ENCODE data around the gene KCND1.
"Not testable (repeated sequence)": the region's sequence is repeated elsewhere in the genome, so short reads cannot be mapped to it uniquely, and the experiment has no call there.

Gene KCND1

DNA sequence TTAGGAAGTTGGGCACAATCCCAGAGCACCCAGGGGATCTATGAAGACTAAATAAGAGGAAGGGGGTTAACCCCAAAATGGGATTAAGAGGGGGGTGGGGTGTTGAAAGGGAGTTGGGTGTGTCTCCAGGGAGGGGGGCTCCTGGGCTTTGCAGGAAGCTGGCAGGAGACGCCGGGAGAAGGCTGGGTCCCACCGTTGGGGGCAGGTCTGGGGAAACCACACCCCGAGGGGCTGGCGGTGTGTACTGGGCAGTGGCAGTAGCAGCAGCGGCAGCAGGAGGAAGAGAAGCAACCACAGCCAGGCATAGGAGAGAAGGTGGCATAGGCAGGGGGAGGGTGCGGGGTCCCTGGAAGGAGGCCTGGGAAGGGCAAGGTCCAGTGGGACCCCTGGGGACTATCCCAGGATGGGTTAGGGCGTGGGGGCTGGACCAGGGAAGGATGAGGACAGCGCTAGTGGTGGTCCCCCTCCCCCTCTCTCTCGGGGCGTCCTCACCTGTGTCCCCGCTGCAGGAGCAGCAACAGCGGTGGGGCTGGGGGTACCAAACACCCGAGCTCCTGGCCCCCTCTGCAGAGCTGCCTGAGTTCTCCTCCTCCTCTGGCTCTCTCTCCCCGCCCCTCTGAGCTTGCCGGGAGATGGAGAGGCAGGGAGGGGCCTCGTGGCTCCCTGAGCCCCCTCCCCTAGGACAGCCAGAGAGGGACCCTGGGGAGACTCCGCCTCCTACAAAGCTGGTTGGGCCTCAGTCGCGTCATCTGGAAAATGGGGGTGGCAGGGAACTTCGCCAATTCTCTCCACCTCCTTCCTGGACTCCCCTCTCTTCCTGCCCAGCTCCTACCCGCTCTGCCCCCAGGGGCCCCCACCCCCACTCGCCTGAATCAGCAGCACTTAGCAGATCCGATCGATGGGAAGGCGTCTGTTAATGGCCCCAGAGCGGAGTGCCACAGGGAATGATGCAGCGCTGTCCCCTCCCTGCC is at the start of gene KCND1:
Gene KCND1, minus strand, starts transcription at position 596 of the 971 bp plus-strand sequence. CDS start 1,573 bp downstream, outside the sequence.
- no peak for DNase-seq

DNA sequence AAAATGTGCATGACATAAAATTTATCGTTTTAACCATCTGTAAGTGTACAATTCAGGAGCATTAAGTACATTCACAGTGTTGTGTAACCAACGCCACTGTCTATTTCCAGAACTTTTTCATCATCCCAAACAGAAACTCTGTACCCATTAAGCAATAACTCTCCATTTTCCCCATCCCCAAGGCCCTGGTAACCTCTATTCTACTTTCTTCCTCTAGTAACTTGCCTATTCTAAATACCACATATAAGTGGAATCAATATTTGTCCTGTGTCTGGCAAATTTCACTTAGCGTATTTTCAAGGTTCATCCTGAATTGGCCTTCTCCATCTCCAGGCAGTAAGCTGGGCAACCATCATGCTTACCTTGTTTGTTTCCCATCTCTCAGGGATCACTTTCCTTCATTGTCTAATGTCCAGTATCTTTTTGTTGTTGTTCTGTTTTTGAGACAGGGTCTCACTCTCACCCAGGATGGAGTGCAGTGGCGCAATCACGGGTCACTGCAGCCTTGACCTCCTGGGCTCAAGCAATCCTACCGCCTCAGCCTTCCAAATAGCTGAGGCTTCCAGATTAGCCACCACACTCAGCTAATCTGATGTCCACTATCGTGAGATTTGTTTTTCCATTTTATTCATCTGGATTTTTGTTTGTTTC is 48.1 kb upstream of the KCND1 start:
- DNase-seq: no peak

DNA sequence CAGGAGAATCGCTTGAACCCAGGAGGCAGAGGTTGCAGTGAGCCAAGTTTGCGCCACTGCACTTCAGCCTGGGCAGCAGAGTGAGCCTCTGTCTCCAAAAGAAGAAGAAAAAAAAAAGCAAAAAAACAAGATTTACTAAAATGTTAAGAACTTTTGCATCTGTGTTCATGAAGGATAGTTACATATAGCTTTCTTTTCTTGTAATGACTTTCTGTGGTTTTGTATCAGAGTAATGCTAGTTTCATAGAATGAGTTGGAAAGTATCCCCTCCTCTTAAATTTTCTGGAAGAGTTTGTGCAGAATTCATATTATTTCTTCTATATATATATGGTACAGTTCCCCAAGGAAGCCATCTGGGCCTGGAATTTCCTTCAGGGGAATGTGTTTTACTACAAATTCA is 47.4 kb upstream of the KCND1 start:
- DNase-seq: no peak

DNA sequence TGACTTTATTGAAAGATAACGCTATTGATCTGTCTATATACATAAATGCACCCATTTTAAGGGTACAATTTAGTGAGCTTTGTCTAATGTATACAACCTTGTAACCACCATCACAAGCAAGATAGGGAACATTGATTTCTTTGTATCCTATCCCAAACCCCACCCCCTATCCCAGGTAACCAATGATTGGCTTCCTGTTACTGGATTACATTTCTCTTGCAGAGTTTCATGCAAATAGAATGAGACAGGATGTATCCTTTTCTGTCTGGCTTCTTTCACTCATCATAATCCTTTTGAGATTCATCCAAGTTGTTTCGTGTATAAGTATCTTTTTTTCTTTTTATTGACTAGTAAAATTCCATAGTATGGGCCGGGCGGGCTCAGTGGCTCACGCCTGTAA is 32.1 kb upstream of the KCND1 start:
- DNase-seq: no peak

DNA sequence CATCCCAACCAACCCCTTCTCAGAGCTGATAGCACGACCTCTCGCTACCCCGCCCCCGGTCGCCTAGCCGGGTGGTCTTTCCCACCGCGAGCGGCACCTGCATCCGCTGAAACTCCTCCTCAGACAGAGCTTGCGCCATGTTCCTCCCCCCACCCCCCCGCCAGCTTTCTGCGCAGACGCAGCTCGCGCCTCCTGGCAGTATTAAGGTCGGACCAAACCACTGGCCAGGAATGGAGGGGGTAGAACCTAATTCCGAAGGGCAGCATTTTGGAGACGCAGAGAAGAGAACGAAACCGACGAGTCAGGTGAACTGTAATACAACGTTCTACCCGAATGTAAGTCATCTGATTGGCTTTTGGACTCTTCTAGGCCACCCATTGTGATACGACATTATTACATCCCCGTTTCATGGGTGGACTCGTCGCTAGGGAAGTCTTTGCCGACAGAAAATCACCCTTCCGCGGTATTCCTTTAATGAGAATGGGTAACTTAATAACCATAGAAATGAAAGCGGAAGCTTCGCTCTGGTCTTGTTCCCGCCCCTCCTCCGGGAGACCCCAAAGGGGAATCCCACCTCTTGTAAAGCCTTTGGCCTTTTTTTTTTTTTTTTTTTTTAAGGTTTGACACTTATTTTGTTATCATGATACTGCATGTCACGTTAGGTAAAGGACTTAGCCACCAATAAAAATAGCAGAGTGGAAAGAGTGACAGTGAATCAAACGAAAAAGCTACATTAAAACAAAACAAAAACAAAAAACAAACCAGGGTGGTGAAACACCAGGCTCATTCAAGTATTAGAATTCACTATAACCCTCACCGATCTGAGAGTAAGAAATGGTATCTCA is 30.7 kb upstream of the KCND1 start, which contains the start of gene GRIPAP1:
Gene GRIPAP1, minus strand, starts transcription at position 174 of the 845 bp plus-strand sequence. Its CDS starts 35 bp downstream, at position 139.
- peak; percentile 87 for DNase-seq

DNA sequence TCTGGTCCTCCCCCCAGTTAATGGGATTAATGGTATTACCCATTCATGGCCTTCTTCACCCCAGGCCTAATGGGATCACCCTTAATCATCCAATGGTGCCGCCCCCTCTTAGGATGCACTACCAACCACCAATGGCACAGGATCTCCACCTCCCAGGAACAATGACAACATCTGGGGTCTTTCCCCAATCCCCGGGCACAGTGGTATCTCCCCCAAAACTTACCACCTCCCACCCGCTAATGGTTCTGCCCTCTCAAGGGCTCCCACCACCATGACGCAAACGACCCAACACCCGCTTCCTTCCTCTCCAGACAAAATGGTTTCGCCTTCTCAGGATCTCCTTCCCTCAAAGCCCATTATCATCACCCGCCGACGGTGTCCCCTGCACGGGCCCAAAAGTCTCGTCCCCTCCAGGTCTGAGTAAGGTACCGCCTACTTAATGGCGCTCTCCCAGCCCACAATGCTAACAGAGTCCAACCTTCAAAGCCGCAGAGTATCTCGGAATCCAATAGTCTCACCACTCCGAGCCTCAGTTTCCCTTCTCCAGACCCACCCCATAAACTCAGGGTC is 30.0 kb upstream of the KCND1 start:
- DNase-seq: peak in 1 of 2 experiments; percentile 27

DNA sequence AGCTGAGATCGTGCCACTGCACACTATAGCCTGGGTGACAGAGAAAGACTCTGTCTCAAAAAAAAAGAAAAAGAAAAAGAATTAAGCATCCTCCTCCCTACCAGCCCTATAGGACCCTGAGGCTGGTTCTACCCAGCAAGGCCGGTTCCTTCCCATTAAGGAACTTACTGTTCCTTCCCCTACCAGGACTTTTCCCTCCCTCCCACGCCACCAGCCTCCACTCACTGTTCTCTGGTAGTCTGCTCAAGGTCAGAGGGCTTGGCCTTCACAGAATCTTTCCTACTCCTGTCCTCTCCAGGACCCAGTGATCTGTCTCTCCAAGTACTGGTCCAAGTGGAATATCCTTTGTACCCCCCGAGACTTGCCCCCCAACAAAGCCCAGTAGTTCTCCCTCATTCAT is 29.0 kb upstream of the KCND1 start:
- no peak for DNase-seq

DNA sequence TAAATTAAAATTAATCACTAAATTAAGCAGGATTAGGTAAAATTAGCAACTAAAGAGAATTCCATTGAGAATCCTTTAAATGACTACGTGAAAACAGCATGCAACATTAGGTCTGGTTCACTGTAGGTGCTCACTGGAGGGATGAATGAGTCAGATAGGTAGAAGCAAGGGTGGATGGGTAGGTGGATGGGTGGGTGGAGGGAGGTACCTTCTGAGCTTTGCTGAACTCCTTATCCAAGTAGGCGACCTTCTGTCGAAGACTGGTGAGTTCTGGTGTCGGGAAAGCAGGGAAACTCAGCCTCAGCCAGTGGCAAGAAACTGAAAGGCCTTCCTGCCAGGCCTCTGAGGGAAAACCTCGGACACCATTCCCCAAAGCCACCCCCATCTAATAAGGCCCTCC is 27.4 kb upstream of the KCND1 start:
- no peak for DNase-seq

DNA sequence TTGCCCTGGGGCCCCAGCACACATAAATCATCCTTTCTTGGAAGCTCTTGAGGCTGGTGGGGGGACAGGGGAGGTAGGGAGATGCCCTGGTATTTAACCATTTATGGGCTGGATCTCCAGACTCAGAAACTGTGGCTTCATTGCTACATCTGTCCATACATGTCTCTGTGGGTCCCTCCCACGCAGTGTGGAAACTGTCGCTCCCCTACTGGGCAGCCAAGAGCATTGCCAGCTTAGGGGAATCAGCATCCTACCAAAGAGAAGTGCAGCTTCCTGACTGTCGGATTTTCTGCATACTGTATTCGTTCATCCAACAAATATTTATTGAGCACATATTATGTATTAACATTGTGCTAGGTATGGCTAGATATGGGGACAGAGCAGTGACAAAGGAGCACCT is 26.7 kb upstream of the KCND1 start:
- DNase-seq: no peak

DNA sequence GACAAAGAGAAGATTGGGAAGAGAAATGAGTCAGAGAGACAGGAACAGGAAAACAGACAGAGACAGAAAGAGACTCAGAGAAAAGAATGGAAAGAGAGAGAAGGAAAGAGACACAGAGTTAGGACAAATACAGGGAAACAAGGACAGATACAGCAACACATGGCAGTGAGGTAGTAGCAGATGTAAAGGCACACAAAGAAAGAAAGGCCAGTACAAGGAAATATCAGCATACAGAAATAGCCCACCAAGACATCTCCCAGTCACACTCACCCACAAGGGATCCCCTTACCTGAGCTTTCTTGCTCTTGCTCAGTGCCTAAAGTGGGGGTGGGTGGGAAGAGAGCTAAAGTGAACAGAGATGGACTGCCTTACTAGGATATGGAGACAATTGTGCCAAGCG is 26.2 kb upstream of the KCND1 start:
- DNase-seq: no peak

DNA sequence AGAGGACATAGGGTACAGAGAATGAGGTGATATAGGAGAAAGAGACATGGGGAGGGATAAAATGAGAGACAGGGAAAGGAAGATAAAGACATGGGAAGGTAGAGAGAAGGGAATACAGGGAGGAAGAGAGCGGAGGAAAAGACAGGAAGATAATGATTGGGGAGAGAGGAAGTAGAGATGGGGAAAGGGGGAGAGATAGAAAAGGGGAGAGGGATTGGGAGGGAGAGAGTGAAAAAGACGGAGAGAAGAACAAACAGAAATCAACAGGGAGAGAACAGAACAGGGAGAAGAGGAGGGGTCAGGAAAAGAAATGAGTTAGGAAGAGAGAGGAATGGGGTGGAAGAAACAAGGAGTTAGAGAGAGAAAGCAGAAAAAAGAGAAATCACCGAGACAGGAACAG is 25.8 kb upstream of the KCND1 start:
- no peak for DNase-seq

DNA sequence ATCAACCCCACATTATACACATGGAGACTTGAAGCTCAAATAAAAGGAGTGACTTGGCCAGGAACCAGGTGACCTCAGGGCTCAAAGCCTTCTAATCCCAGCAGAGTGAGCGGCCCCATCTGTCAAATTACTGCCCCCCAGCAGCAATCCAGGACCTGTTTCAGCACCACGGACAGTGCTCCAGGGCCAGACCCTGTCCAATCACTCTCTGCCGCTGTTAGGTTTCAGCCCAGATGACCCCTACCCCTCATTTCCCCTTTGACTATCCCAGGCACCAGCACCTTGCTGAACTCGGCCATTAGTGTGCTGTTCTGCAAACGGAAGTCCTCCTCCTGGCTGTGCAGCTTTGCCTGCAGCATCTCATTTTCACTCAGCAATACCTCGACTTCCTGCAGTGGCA is 25.3 kb upstream of the KCND1 start:
- no peak for DNase-seq

DNA sequence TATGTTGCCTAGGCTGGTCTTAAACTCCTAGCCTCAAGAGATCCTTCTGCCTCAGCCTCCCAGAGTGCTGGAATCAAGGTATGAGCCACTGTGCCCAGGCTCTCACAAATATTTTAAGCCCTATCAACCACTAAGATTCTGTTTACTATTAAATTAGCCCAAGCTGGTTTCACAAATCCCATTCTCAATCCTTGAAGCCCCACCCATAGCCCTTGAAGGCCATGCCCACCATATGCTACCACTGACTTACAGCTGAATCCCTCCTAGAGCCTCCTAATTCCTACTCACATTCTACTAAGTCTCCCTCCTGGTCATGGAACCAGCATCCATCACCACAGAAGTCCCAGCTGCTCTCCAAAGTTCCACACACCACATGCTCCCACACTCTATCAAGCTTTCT is 20.7 kb upstream of the KCND1 start:
- DNase-seq: no peak

DNA sequence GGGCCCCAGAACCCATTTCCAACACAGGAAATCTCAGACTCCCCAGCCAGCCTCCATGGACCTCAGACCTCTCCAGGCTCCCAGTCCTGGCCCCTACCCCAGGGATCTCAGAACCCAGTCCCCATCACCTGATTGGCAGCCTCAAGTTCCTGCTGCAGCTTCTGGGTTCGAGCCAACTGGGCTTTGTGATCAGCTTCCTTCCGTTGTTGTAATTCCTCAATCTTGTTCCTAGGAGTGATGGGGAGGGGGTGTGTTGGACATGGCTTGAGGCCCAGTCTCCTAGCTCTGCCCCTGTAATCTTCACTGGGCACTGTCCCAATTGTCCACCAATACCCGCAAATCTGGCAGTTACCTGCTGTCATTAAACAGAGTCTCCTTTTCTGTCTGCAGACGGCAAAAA is 17.8 kb upstream of the KCND1 start:
- DNase-seq: no peak

DNA sequence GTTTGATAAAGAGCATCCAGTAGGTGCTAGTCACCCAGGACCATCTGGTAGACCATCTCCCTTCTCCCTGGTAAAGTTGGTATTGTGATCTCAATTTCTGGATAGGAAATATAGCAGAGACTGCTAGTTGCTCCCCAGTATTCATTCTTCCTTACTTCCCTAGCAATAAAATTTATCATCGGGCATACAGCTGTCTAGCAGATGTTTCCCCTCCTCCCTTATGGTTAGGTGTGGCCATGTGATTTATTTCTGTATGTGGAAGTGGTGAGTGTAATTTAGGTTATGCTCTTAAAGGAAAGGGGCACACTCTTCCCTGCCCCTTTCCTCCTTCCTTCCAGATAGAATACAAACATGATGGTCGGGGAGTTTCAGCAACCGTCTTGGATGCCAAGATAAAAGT is 12.3 kb upstream of the KCND1 start:
- DNase-seq: no peak

DNA sequence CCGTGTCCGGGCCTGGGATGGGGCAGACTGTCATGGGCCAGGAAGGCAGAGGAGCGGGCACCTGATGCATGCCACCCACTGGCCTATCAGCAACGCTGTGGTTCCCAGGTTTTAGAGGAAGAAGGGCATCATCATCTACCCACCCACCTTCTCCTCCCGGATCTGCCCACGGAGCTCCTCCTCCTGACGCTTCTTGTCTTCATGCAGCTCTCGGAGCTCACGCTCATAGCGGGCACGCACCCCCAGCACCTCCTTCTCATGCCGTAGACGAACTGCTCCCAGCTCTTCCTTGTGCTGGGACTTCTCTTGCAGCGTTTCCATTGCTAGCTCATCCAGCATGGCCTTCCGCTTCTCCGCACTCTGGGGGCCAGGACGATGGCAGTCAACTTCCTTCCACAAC is 11.4 kb upstream of the KCND1 start:
- DNase-seq: no peak

DNA sequence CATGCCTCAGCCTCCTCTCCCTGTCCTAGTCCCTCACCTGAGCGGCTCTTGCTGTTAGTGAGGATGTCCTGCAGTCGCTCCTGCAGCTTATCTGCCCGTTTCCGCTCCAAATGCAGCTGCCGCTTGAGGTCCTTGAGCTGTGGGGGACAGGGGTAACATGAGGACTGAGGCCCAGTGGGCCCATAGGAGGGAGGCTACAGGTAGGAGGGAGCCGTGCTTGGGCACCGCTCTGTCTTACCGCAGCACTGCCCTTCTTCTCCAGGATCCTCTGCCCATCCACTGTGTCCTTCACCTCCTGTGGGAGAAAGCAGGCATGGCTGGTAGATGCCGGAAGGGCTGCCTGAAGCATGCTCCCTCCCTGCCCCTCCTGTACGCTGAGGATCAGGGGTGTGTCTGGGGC is 9.5 kb upstream of the KCND1 start:
- no peak for DNase-seq

DNA sequence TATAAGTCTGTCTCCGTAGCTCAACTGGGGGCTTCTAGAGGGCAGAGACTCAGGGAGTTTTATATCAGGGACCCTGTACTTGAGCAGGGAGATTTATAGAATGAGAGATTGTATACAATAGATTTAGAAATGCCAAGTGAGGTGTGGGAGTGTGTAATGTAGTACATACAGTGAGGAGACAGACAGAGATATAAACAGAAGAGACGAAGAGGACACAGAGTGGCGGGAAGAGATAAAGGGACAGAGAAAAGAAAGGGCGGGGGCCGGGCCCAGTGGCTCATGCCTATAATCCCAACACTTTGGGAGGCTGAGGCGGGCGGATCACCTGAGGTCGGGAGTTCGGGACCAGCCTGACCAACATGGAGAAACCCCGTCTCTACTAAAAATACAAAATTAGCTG is 8.7 kb upstream of the KCND1 start:
- not testable (repeated sequence) for DNase-seq

DNA sequence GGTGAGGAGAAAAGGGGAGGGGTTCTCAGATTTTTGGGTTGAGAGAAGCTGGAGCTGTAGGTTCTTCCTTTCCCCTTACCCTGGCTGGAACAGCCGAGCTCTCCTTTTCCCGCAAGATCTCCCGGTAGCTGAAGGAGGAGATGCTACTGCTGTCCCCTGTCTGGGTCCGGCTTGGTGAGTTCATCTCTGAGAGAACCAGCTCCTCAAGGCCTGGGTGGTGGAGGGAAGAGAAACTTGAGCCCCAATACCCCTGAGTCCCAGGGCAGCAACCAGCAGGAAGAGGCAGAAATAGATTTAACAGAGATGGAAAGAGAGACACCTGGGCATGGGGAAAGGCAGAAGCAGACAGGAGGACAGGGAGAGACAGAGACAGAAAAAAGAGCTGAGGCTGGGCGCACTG is 6.6 kb upstream of the KCND1 start:
- DNase-seq: no peak

DNA sequence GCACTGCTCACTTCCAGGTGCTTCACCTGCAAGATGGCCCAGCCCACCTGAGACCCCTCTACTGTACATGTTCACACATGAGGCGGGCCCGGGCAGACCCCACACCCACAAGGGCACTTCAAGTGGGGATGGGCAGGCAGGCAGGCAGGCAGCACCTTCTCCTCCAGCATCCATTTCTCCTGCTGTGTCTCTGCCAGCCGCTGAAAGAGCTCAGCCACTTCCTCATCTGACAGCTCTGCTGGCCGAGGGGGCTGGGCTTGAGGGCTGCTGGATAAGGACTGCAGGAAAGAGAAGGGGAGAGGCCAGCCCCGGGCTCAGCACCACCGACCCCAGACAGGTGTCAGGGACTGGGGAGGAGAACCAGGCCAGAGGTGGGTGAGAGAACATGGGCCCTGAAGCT is 4.4 kb upstream of the KCND1 start:
- DNase-seq: no peak

DNA sequence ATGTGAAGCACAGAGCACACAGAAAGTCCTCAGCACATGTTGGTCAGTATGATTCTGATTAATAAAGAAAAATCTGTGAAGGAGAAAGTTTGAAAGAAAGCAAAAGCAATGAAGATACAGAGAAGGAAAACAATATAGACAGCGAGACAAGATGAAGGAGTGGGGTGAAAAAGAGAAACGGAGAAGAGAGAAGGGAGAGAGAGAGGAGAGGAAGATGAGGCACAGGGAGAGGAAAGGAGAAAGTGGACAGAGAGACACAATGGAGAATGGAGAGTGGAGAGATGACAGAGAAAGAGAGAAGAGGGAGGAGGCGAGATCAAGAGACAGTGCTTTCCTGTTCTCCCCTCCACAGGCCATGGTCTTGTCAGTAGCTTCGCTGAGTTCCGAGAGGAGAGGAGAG is 3.9 kb upstream of the KCND1 start:
- no peak for DNase-seq

DNA sequence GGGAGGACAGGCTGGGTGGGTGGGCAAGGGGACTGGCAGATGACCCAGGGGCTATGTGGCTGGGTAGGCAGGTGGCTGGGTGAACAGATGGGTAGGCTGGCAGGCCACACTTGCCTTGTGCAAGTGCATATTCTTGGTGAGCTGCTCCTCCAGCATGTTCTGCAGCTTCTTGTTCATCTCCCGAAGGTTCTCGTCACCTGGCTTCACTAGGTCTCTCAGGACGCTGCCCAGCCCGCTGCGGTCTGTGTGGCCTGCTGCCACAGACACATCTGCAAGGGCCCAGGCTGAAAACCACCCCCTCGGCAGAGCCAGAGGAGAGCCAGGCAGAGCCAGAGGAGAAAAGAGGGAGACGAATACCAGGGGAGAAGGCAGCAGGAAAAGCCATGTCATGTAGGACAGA is 3.4 kb upstream of the KCND1 start:
- no peak for DNase-seq

DNA sequence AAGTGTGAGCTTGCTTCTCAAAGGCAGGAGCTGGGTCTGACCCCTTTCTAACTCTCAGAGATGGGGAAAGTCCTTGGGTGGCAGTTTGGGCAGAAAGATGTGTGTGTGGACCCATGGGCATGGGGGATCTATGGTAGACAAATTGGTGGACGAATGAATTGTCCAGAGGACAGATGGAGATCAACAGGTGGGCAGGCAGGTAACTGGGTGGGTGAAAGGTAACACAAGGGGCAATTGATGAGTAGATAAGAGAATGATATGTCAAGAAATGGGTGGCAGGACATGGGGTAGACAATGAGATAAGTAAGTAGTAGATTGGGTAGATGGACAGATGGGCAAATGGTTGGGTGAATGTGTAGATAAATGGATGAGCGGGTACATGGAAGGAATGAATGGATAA is 2.9 kb upstream of the KCND1 start:
- DNase-seq: no peak
